ENCODE measurements around the gene ERH.
A peak's percentile ranks its signal among the peaks of the same experiment; 100 is the strongest.
"Not testable (repeated sequence)": the region's sequence is repeated elsewhere in the genome, so short reads cannot be mapped to it uniquely, and the experiment has no call there.

Gene ERH

GRCh38 chr14:69398053-69398817, at the start of gene ERH, which contains the start of gene SLC39A9:
Gene ERH (minus strand): TSS chr14:69398299. CDS start chr14:69398233, 66 bp downstream.
Gene SLC39A9 (plus strand): TSS chr14:69398692. CDS start chr14:69399370, 678 bp downstream.
- DNase-seq: peak; percentile 96

- no peak for DNase-seq
Measured at GRCh38 chr14:69443296-69443805, 45.3 kb upstream of the ERH start.

GRCh38 chr14:69441948-69442347, 43.8 kb upstream of the ERH start:
- DNase-seq: peak; percentile 5

GRCh38 chr14:69439521-69440270, 41.6 kb upstream of the ERH start:
- DNase-seq: no peak

- DNase-seq: no peak
Measured at GRCh38 chr14:69432364-69432763, 34.3 kb upstream of the ERH start.

- DNase-seq: no peak
Measured at GRCh38 chr14:69430306-69430939, 32.3 kb upstream of the ERH start.

- DNase-seq: no peak
Measured at GRCh38 chr14:69429643-69430042, 31.5 kb upstream of the ERH start.

- DNase-seq: no peak
Measured at GRCh38 chr14:69428289-69428998, 30.3 kb upstream of the ERH start.

- DNase-seq: no peak
Measured at GRCh38 chr14:69427596-69427995, 29.5 kb upstream of the ERH start.

GRCh38 chr14:69424149-69424923, 26.2 kb upstream of the ERH start:
- DNase-seq: no peak

GRCh38 chr14:69423279-69423678, 25.2 kb upstream of the ERH start:
- no peak for DNase-seq

- not testable (repeated sequence) for DNase-seq
Measured at GRCh38 chr14:69416087-69416486, 18.0 kb upstream of the ERH start.

- DNase-seq: no peak
Measured at GRCh38 chr14:69413483-69413882, 15.4 kb upstream of the ERH start.

GRCh38 chr14:69408331-69408960, 10.3 kb upstream of the ERH start:
- DNase-seq: no peak

GRCh38 chr14:69405762-69406161, 7.7 kb upstream of the ERH start:
- DNase-seq: no peak

GRCh38 chr14:69404883-69405282, 6.8 kb upstream of the ERH start:
- no peak for DNase-seq

GRCh38 chr14:69404478-69404877, 6.4 kb upstream of the ERH start:
- DNase-seq: no peak

- no peak for DNase-seq
Measured at GRCh38 chr14:69401841-69402240, 3.7 kb upstream of the ERH start.

- no peak for DNase-seq
Measured at GRCh38 chr14:69400154-69400553, 2.1 kb upstream of the ERH start.

- DNase-seq: no peak
Measured at GRCh38 chr14:69399750-69400149, 1.7 kb upstream of the ERH start.

GRCh38 chr14:69398818-69399210, 715 bp upstream of the ERH start:
- DNase-seq: no peak

- no peak for DNase-seq
Measured at GRCh38 chr14:69395929-69396328, 2.2 kb downstream of the ERH start.
